ENCODE results near the gene CISD3. TPM values are rescaled to one million over a fixed set of nuclear protein-coding genes. Genes with fewer than 3 reads are reported as not detected.

Gene CISD3
- total RNA-seq, 1 experiment from 2014 or later, result 9.9 TPM

- DNase-seq (ENCODE audit: low read depth), result no peak
These were observed 13.5 kb downstream of the CISD3 start for GRCh38 chr17:38743556-38744171.

- DNase-seq (ENCODE audit: low read depth), result no peak
These were observed 15.4 kb downstream of the CISD3 start for GRCh38 chr17:38745545-38745944.

GRCh38 chr17:38746004-38746848, 16.1 kb downstream of the CISD3 start:
- no peak for DNase-seq (ENCODE audit: low read depth)

- no peak for DNase-seq (ENCODE audit: low read depth)
These were observed 16.8 kb downstream of the CISD3 start for GRCh38 chr17:38746849-38747462.

- no peak for DNase-seq (ENCODE audit: low read depth)
These were observed 17.5 kb downstream of the CISD3 start for GRCh38 chr17:38747463-38748148.

- DNase-seq (ENCODE audit: low read depth), result peak; percentile 86
These were observed 18.2 kb downstream of the CISD3 start, which contains the start of gene PCGF2 for GRCh38 chr17:38748149-38748891. Gene PCGF2 (minus strand): TSS chr17:38748336. CDS start chr17:38740402, 7,934 bp downstream.

GRCh38 chr17:38748892-38749222, 18.7 kb downstream of the CISD3 start:
- no peak for DNase-seq (ENCODE audit: low read depth)

- peak; percentile 76 for DNase-seq (ENCODE audit: low read depth)
These were observed 19.3 kb downstream of the CISD3 start for GRCh38 chr17:38749223-38750043.

GRCh38 chr17:38750044-38750311, 19.8 kb downstream of the CISD3 start:
- DNase-seq (ENCODE audit: low read depth), result no peak

- no peak for DNase-seq (ENCODE audit: low read depth)
These were observed 20.4 kb downstream of the CISD3 start for GRCh38 chr17:38750312-38751121.

GRCh38 chr17:38751144-38751807, 21.1 kb downstream of the CISD3 start:
- DNase-seq (ENCODE audit: low read depth), result no peak

GRCh38 chr17:38751808-38752307, 21.7 kb downstream of the CISD3 start:
- peak; percentile 78 for DNase-seq (ENCODE audit: low read depth)

GRCh38 chr17:38752308-38753070, 22.3 kb downstream of the CISD3 start, which contains the start of gene PSMB3:
Gene PSMB3 (plus strand): TSS chr17:38752741. CDS start chr17:38752827, 86 bp downstream.
- peak; percentile 99 for DNase-seq (ENCODE audit: low read depth)

GRCh38 chr17:38753071-38753506, 22.9 kb downstream of the CISD3 start:
- DNase-seq (ENCODE audit: low read depth), result no peak

GRCh38 chr17:38761612-38762011, 31.5 kb downstream of the CISD3 start:
- peak; percentile 63 for DNase-seq (ENCODE audit: low read depth)

GRCh38 chr17:38762231-38762630, 32.1 kb downstream of the CISD3 start:
- DNase-seq (ENCODE audit: low read depth), result peak; percentile 41

GRCh38 chr17:38766341-38766740, 36.2 kb downstream of the CISD3 start:
- no peak for DNase-seq (ENCODE audit: low read depth)

GRCh38 chr17:38768417-38768816, 38.3 kb downstream of the CISD3 start:
- no peak for DNase-seq (ENCODE audit: low read depth)
